H1 (cell line): ENCODE results near the gene GLTPD2. TPM values are rescaled to one million over a fixed set of nuclear protein-coding genes. Genes with fewer than 3 reads are reported as not detected.

ENCODE experiments used
- CTCF ChIA-PET: fragments of 300-600 bp; sonication (Branson Sonifier 250); formaldehyde crosslinking; loops from one replicate; lab custom pipeline; 2021; ENCODE audit not compliant: partially characterized antibody; lab: Charles Lee
- POLR2A ChIA-PET: fragments of 300-600 bp; sonication (Branson Sonifier 250); formaldehyde crosslinking; loops from one replicate; lab custom pipeline; 2021; ENCODE audit warnings: inconsistent platforms; ENCODE audit not compliant: partially characterized antibody; lab: Charles Lee
- DNase-seq, 2 experiments: peaks; one replicate each; pipeline versions ENCODE4 v3.0.0 to v3.0.0-alpha.2; 2010 to 2022; ENCODE audit warnings: low spot score in 2 of 2, low read depth in 1 of 2, mixed read lengths in 1 of 2
- FAIRE-seq: peaks from 2 replicates; lab custom pipeline; 2011; peaks lifted over from hg19 to GRCh38; lab: Jason Lieb, UNC
- H2AFZ ChIP-seq: 2 replicates; pipeline ENCODE4 v1.8.1; 2012; ENCODE audit warnings: low read length, inconsistent platforms
- H2AK5ac ChIP-seq: 2 replicates; pipeline ENCODE4 v1.6.1; 2013; ENCODE audit warnings: low read depth, low read length
- H2BK120ac ChIP-seq: replicated peaks from 2 replicates; pipeline ENCODE3; 2013; ENCODE audit warnings: low read depth, low read length, inconsistent platforms
- H2BK12ac ChIP-seq: 2 replicates; pipeline ENCODE4 v1.6.1; 2013; ENCODE audit warnings: low read depth, low read length
- H2BK15ac ChIP-seq: 2 replicates; pipeline ENCODE4 v1.6.1; 2013; ENCODE audit warnings: low read length
- H2BK20ac ChIP-seq: 2 replicates; pipeline ENCODE4 v1.6.1; 2013; ENCODE audit warnings: low read length
- H2BK5ac ChIP-seq: 2 replicates; pipeline ENCODE4 v1.6.1; 2013; ENCODE audit warnings: low read depth, low read length
- H3K14ac ChIP-seq: 2 replicates; pipeline ENCODE4 v1.6.1; 2013; ENCODE audit warnings: inconsistent platforms; ENCODE audit not compliant: insufficient read length
- H3K18ac ChIP-seq: 2 replicates; pipeline ENCODE4 v1.6.1; 2013; ENCODE audit warnings: low read length; ENCODE audit errors: extremely low read depth
- H3K23ac ChIP-seq: 2 replicates; pipeline ENCODE4 v1.6.1; 2013; ENCODE audit warnings: inconsistent platforms; ENCODE audit not compliant: insufficient read length
- H3K23me2 ChIP-seq: 2 replicates; pipeline ENCODE4 v1.6.1; 2013; ENCODE audit warnings: low read depth, low read length
- H3K27ac ChIP-seq: 2 replicates; pipeline ENCODE4 v1.6.1; 2011; ENCODE audit warnings: low read depth, low read length, inconsistent platforms
- H3K27me3 ChIP-seq, 4 experiments: replicated peaks in 1 of 4; 1 replicate in 1 of 4; 2 replicates in 3 of 4; pipeline versions ENCODE4 v1.6.1 to v1.8.1; 2011 to 2013; ENCODE audit warnings: low read length in 3 of 4, mild to moderate bottlenecking in 3 of 4, inconsistent platforms in 2 of 4, mixed read lengths in 2 of 4, moderate library complexity in 1 of 4; ENCODE audit not compliant: control insufficient read depth in 3 of 4, insufficient read depth in 3 of 4; ENCODE audit errors: extremely low read depth in 1 of 4
- H3K36me3 ChIP-seq, 4 experiments: 2 replicates each; pipeline versions ENCODE4 v1.6.1 to v1.8.1; 2011 to 2013; ENCODE audit warnings: mild to moderate bottlenecking in 4 of 4, low read length in 3 of 4, moderate library complexity in 2 of 4, control low read depth in 1 of 4, inconsistent platforms in 1 of 4; ENCODE audit not compliant: insufficient read depth in 4 of 4, control insufficient read depth in 2 of 4
- H3K4ac ChIP-seq: replicated peaks from 2 replicates; pipeline ENCODE3; 2013; ENCODE audit warnings: low read length, low read depth, mixed read lengths, inconsistent platforms; ENCODE audit not compliant: insufficient read length
- H3K4me1 ChIP-seq, 4 experiments: replicated peaks in 1 of 4; 1 replicate in 1 of 4; 2 replicates in 3 of 4; pipeline versions ENCODE4 v1.6.1 to v1.8.1; 2011 to 2013; ENCODE audit warnings: low read length in 3 of 4, inconsistent platforms in 2 of 4, mixed read lengths in 1 of 4; ENCODE audit not compliant: insufficient read depth in 4 of 4, control insufficient read depth in 3 of 4
- H3K4me2 ChIP-seq, 2 experiments: 2 replicates each; pipeline versions ENCODE4 v1.6.1 to v1.8.1; 2011 to 2013; ENCODE audit warnings: low read depth in 2 of 2, low read length in 2 of 2, control low read depth in 1 of 2, inconsistent platforms in 1 of 2, mild to moderate bottlenecking in 1 of 2; ENCODE audit not compliant: insufficient read depth in 1 of 2
- H3K4me3 ChIP-seq, 4 experiments: fragments of 200-600, 300-600 bp in 1 of 4; sonication (generic), shearing (Covaris generic), sonication (Bioruptor Twin) in 1 of 4; 2 replicates each; pipeline versions ENCODE4 v1.5.1 to v1.8.1; 2011 to 2016; ENCODE audit warnings: low read length in 4 of 4, low read depth in 3 of 4, control low read depth in 2 of 4, inconsistent platforms in 2 of 4, mild to moderate bottlenecking in 2 of 4, mixed read lengths in 1 of 4, moderate library complexity in 1 of 4; ENCODE audit not compliant: insufficient read depth in 2 of 4; ENCODE audit errors: extremely low read depth in 1 of 4
- H3K56ac ChIP-seq: replicated peaks from 2 replicates; pipeline ENCODE3; 2013; ENCODE audit warnings: low read depth, mild to moderate bottlenecking, mixed read lengths, low read length, inconsistent platforms; ENCODE audit not compliant: insufficient read length
- H3K79me1 ChIP-seq: 2 replicates; pipeline ENCODE4 v1.6.1; 2013; ENCODE audit warnings: low read depth, low read length, control low read depth
- H3K79me2 ChIP-seq, 2 experiments: 2 replicates each; pipeline versions ENCODE4 v1.6.1 to v1.8.1; 2012 to 2013; ENCODE audit warnings: low read length in 2 of 2, mild to moderate bottlenecking in 2 of 2, inconsistent platforms in 1 of 2; ENCODE audit not compliant: insufficient read depth in 2 of 2, control insufficient read depth in 1 of 2
- H3K9ac ChIP-seq, 4 experiments: replicated peaks in 1 of 4; 1 replicate in 1 of 4; 2 replicates in 3 of 4; pipeline versions ENCODE4 v1.6.1 to v1.8.1; 2011 to 2013; ENCODE audit warnings: low read depth in 3 of 4, low read length in 3 of 4, control low read depth in 2 of 4, mild to moderate bottlenecking in 2 of 4, moderate library complexity in 2 of 4, inconsistent platforms in 1 of 4; ENCODE audit errors: extremely low read depth in 1 of 4
- H3K9me3 ChIP-seq, 2 experiments: 2 replicates each; pipeline versions ENCODE4 v1.6.1 to v1.8.1; 2012 to 2013; ENCODE audit warnings: mild to moderate bottlenecking in 2 of 2, moderate library complexity in 2 of 2, control low read depth in 1 of 2, inconsistent platforms in 1 of 2, low read depth in 1 of 2, low read length in 1 of 2, mixed read lengths in 1 of 2; ENCODE audit not compliant: insufficient read depth in 2 of 2
- H4K20me1 ChIP-seq, 2 experiments: replicated peaks in 1 of 2; 2 replicates each; pipeline versions ENCODE3 to v1.8.1; 2011 to 2013; ENCODE audit warnings: inconsistent platforms in 2 of 2, low read length in 2 of 2, mild to moderate bottlenecking in 1 of 2; ENCODE audit not compliant: insufficient read depth in 2 of 2, control insufficient read depth in 1 of 2
- H4K5ac ChIP-seq: 2 replicates; pipeline ENCODE4 v1.6.1; 2013; ENCODE audit warnings: low read length, low read depth, mixed read lengths, inconsistent platforms; ENCODE audit not compliant: insufficient read length
- H4K8ac ChIP-seq: 2 replicates; pipeline ENCODE4 v1.8.0; 2013; ENCODE audit warnings: mild to moderate bottlenecking, moderate library complexity, low read length, inconsistent platforms; ENCODE audit not compliant: insufficient read depth; ENCODE audit errors: extremely low read depth
- H4K91ac ChIP-seq: replicated peaks from 2 replicates; pipeline ENCODE3; 2013; ENCODE audit warnings: low read length, mixed read lengths, inconsistent platforms; ENCODE audit not compliant: insufficient read length
- SP2 ChIP-seq: IDR thresholded peaks from 2 replicates; pipeline ENCODE4 v1.6.1; 2012; ENCODE audit warnings: mild to moderate bottlenecking, low read length, inconsistent platforms
- WGBS, 2 experiments: shearing (Covaris generic) in 1 of 2; methylation state at CpG; one replicate each; pipeline versions ENCODE4 v1.1.6 to v1.1.7; 2013 to 2015; ENCODE audit warnings: low lambda C conversion rate in 2 of 2, mixed read lengths in 2 of 2, inconsistent platforms in 1 of 2, low coverage in 1 of 2, missing lambda C conversion rate in 1 of 2; ENCODE audit not compliant: insufficient replicate concordance in 2 of 2, insufficient coverage in 1 of 2, insufficient read length in 1 of 2; ENCODE audit errors: extremely low coverage in 1 of 2, missing lambda C conversion rate in 1 of 2; 5-methylcytosine and 5-hydroxymethylcytosine counted together
- polyA plus RNA-seq, 7 experiments: library from polyadenylated mRNA; depleted of rRNA in 3 of 7; stranded (reverse) in 5 of 7; unstranded in 2 of 7; fragments of >200 nt in 5 of 7; fragments of 200-250 nt in 2 of 7; gene quantifications; 1 replicate in 5 of 7; 2 replicates in 1 of 7; 4 replicates in 1 of 7; pipeline versions ENCODE4 v1.2.1 to v1.2.3, GENCODE V29; 2011 to 2013; ENCODE audit warnings: missing spikeins in 2 of 7, mixed read lengths in 2 of 7
- total RNA-seq: library from RNA; stranded (reverse); fragmentation: NEBNext Ultra II Directional; extraction: Animal tissue kit (Norgen Biotek cat#: 25700); gene quantifications from 2 replicates; pipeline ENCODE4 v1.2.1, GENCODE V29; 2021

The GLTPD2 gene
- total and polyA plus RNA-seq, 2 of the 8 experiments (the other 6 are each of a cell fraction or from before 2014, with no cell fraction given) = not detected

GRCh38 chr17:4788159-4788806 is 481 bp upstream of the GLTPD2 start:
- no peak overlapping the region for H4K8ac ChIP-seq
- no peaks in the 10 kb centered on the region for H3K9me3 ChIP-seq
- no peak overlapping the region for H2BK120ac ChIP-seq
- H3K79me1 ChIP-seq = no peaks in the 10 kb centered on the region
- H3K4ac ChIP-seq = no peak overlapping the region
- H2AK5ac ChIP-seq = no peak overlapping the region
- ChIA-PET CTCF (interaction anchor here (0.6 to 4.8 kb wide), 18 partner anchors 10 to 146 kb away, joined by 3 to 27 read pairs (median 3); partner anchors contain the start of gene TM4SF5), POLR2A (interaction anchor here (0.8 to 3.1 kb wide), 8 partner anchors 18 to 152 kb away, joined by 3 to 15 read pairs (median 4); partner anchors contain the start of genes PLD2, RNF167 and SLC25A11)
- H3K9ac ChIP-seq = no peak overlapping the region
- no peak overlapping the region for H2BK15ac ChIP-seq
- peak overlapping the region; percentile 70 to 98 for H3K4me2 ChIP-seq
- H4K91ac ChIP-seq = peak overlapping the region; percentile 61
- H3K23ac ChIP-seq = no peak overlapping the region
- H4K20me1 ChIP-seq = peaks cover 0 to 2% of the 10 kb centered on the region in 2 experiments
- DNase-seq = no peak
- no peak overlapping the region for H2AFZ ChIP-seq
- no peaks in the 10 kb centered on the region for H3K79me2 ChIP-seq
- no peak overlapping the region for H2BK12ac ChIP-seq
- WGBS, 2 experiments = 93% methylated on average over 14 of the region's 14 CpGs; no CpG with 5 or more reads in 1 of the 2 experiments
- no peak for FAIRE-seq
- no peak overlapping the region for H3K18ac ChIP-seq
- peaks cover 17% of the 10 kb centered on the region for H3K23me2 ChIP-seq
- H3K56ac ChIP-seq = no peak overlapping the region
- H4K5ac ChIP-seq = no peak overlapping the region
- no peak overlapping the region for H3K27ac ChIP-seq
- H3K27me3 ChIP-seq = peaks cover 3 to 30% (median 17%) of the 10 kb centered on the region in 4 experiments
- peak overlapping the region; percentile 46 to 74 (median 66); a peak in 6 of 8 replicates for H3K4me3 ChIP-seq
- no peak overlapping the region for H2BK20ac ChIP-seq
- peaks cover 0 to 15% (median 8%) of the 10 kb centered on the region in 4 experiments; a peak in 5 of 7 replicates for H3K4me1 ChIP-seq
- no peak overlapping the region for H2BK5ac ChIP-seq
- no peak overlapping the region for H3K14ac ChIP-seq
- H3K36me3 ChIP-seq = no peaks in the 10 kb centered on the region
- TF ChIP-seq SP2 = no peak
